Suppressor macrophage treated with lipopolysaccharide for 4 hours (primary cell): Measurements from ENCODE around the gene G2E3.

ENCODE experiments used
- DNase-seq: peaks from one replicate; pipeline ENCODE4 v3.0.0-alpha.2; 2020

G2E3 gene

DNA sequence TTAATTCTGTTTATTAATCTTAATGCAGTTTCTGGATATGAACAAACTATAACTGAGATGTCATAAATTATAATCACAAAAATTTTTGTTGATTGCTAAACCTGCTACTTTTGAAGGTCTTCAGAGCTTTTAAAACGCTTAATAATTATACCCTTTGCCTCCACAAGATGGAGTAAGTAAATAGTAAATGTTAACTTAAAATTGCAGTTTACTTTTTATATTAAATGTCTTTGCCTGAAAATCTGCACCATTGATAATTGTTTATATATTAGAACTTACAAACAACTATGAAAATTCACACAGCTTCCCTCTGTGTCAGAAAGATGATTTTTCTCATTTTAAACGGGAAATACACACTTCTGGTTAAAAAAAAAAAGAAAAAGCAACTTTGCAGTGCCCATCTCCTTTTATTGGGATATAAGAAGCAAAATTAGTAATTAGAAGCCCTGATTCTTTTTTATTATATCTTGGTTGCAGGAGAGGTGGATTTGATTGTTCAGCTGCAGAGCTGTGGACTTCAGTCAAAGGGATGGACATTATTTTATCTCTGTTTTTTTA lies 98.7 kb downstream of the G2E3 start:
- peak; percentile 12 for DNase-seq

DNA sequence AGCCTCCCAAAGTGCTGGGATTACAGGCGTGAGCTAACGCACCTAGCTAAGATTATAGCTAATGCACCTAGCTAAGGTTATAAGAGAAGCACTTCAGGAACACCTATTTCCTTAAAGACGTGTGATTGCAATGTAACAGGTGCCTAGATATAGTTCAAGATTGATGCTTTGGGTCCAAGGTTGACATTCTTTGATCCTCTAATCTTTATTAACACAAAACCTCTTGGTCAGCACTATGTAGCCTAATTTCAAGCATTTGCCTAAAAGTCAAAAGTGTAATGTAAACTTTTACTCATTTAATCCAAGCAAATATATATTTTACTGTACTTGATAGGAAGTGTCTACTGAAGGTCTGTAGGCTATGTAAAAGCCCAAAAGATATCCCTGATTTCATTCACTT lies 99.7 kb downstream of the G2E3 start:
- no peak for DNase-seq

DNA sequence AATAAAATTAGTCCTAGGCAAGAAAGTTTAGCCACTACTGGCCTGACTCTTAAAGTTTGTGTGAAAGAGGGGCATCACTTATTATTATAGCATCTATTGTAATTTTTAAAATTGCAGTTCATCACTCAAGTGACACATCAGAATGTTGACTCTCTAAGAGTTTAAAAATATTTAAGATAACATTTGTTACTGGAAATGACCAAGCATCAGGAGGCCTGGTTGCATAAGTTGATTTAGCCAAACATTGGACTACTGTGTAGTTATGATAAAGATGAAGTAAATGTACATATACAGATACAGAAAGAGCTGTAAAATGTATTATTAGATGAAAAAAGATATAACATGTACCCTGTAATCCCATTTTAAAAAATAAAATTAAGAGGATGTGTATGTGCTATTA lies 110.6 kb downstream of the G2E3 start:
- no peak for DNase-seq
